Suprapubic skin (tissue), 3 donors: ENCODE results near the gene ARSK.

ENCODE experiments used
- POLR2A ChIP-seq, 2 donors: fragments of 450-650 bp; IDR thresholded peaks; one replicate each; pipeline ENCODE4 v1.6.1; 2017; ENCODE audit warnings: antibody characterized with exemption in 2 of 2, mild to moderate bottlenecking in 2 of 2, moderate library complexity in 2 of 2
- TF ChIP-seq, protein P1 (sequence below), 2 donors: fragments of 200-600 bp in 1 of 2; fragments of 450-650 bp in 1 of 2; sonication (generic) in 1 of 2; IDR thresholded peaks; one replicate each; pipeline ENCODE4 v1.5.1; 2016 to 2019; ENCODE audit warnings: antibody characterized with exemption in 2 of 2, mild to moderate bottlenecking in 1 of 2, moderate library complexity in 1 of 2

DNA sequence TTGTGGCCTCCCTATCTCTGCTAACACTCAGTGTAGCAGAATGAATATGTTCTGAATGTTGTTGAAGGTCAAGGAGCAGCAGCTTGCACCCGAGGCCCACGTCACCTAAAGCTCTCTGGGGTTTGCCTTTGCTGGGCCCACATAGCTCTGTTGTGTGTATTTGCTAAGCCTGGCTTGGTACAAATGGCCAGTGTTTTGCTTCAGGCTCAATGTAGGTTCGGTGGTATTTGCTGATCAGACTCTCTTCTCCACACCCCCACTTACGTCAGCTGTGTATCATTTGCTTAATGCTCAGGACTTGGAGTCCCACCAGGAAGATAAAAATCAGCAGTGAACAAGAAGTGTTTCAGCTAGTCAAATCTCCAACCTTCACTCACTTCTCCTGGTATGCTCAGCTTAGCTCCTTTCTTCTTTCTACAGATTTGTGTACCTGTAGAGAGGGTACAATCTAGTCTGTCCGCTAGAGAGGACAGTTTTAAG is 86.9 kb downstream of the ARSK start:
- no peak for TF ChIP-seq POLR2A (IDR thresholded peaks at IDR 0.05)
- TF ChIP-seq, protein P1, sequence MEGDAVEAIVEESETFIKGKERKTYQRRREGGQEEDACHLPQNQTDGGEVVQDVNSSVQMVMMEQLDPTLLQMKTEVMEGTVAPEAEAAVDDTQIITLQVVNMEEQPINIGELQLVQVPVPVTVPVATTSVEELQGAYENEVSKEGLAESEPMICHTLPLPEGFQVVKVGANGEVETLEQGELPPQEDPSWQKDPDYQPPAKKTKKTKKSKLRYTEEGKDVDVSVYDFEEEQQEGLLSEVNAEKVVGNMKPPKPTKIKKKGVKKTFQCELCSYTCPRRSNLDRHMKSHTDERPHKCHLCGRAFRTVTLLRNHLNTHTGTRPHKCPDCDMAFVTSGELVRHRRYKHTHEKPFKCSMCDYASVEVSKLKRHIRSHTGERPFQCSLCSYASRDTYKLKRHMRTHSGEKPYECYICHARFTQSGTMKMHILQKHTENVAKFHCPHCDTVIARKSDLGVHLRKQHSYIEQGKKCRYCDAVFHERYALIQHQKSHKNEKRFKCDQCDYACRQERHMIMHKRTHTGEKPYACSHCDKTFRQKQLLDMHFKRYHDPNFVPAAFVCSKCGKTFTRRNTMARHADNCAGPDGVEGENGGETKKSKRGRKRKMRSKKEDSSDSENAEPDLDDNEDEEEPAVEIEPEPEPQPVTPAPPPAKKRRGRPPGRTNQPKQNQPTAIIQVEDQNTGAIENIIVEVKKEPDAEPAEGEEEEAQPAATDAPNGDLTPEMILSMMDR (IDR thresholded peaks at IDR 0.05): no peak
